Posterior cingulate gyrus (tissue), 11 donors: ENCODE results near the gene HERC2.
"Not testable (repeated sequence)": the region's sequence is repeated elsewhere in the genome, so short reads cannot be mapped to it uniquely, and the experiment has no call there.

ENCODE experiments used
- DNase-seq, 10 donors: peaks; one replicate each; pipeline versions ENCODE4 v3.0.0 to v3.0.0-alpha.2; 2020 to 2021; ENCODE audit warnings: mixed read lengths in 3 of 10
- intact Hi-C: fragments of 100-400 bp; cut with DNase I; formaldehyde crosslinking; loops from one replicate; pipeline ENCODE4 v1.15.1; 2023

Gene HERC2

DNA sequence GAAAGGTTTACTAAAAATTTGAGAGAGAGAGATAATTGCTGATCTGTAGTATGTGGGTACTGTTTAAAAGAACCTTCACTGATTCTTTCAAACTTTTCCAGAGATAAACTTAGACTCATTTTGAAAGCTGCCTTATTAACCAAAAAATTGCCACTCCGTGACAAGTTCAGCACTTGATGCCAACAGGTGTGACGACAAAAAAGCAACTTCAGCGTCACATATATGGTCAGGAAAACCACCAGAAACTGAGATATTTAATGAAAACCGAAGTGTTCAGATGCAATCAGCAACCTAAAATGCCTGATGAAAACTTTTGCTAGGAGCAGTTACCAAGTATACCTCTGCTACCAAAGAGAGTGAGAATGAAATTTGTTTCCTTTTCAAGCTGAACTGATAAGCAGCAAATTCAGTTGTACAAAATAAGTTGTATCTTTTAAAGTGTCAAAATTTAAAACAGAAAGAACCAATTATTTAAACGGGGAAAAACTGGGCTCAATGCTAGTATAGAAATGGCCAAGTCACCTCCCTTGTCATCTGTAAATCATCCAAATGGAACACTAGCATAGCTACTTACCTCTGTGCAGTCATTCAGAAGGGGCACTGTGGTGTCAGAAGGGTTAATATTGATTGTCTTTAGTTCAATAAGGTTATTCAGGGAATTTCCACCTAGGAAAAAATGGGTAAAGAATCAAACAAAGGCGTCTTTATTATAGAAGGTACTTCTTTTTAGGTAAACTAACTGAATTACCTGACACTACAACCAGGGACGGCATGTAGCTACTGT, 131.4 kb downstream of the HERC2 start:
- intact Hi-C loops = no loop called here
- no peak for DNase-seq

DNA sequence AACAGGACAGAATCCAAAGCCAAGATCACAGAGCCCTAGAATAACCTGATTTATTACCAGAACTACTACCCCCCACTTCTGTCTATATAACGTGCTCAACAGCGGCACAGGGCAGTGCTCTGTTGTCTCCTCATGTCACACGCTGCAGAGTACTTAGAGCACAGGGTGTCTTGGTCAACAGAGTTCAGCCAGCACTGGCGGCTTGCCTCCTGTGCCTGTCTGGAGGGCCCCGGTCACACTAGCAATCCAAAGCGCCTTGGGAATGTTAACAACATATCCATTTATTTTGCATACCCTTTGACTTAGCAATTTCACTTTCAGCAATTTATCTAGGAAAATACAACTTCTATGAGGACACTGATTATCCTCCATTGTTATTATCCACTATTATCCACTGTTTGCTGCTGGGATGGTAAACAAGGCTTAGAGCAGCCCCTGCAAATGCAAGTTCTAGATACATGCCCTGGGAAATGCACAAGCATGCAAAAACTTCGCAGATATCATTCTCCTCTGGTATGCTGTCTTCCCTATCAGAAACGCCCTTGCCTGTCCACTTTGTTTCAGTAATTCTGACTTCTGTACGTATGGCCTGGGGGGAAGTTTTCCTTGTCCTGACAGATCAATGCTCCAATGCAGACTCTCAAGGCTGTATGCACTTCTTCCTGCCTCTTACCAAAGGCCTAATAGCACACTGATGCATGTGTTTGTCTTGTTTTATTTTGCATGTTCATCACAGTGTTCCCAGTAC, 136.7 kb downstream of the HERC2 start:
- intact Hi-C loops = no loop called here
- peak in 2 of 10 donors; percentile 17 to 73 for DNase-seq

- intact Hi-C loops = no loop called here
These were observed 137.8 kb downstream of the HERC2 start for GRCh38 chr15:28184166-28184565.

DNA sequence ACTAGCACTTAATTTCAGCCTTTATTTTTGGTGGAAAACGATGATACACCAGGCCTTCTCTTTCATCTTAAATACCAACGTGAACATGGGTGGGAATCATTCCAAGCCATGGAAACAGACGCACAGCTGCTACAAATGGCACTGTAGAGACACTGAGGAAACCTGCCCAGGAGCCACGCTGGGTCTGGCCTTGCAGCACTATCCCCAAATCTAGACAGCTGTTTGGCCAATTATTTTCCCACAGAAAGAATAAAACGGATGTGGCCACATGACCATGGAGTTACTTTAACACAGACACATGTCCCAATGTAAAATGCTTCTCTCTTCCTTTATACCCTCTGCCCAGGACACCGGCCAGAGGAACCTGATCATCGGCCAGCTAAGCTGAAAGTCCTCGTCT, 139.2 kb downstream of the HERC2 start:
- DNase-seq = peak in 1 of 10 donors; percentile 41

More at GRCh38 chr15:28184166-28184565, 137.8 kb downstream of the HERC2 start:
- peak in 1 of 10 donors; percentile 59 for DNase-seq

GRCh38 chr15:28182216-28182615, 139.8 kb downstream of the HERC2 start:
- DNase-seq = peak in 1 of 10 donors; percentile 59
- intact Hi-C loops = no loop called here

More for the DNA sequence above, 139.2 kb downstream of the HERC2 start:
- intact Hi-C loops = no loop called here

DNA sequence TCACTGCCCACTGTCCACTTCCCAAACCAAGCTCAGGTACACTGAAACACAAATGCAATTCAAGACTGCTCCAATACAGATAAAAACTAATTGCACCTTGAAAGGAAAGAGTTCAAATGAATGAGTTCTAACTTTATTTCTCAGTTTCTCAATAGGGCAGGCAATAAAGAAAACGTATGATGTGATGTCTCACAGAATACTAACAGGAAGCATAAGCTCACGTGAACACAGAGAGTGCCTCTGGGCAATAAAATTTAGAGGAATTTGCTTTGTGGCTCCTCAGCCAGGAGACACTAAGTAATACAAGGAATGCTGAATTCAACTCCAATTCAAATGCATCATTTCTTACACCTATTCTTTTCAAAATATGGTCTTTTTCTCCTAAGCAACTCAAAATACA, 140.6 kb downstream of the HERC2 start:
- DNase-seq = no peak
- intact Hi-C loops = no loop called here

- no peak for DNase-seq
- intact Hi-C loops = no loop called here
These were observed 142.7 kb downstream of the HERC2 start for GRCh38 chr15:28179270-28179669.

- intact Hi-C loops = no loop called here
- peak in 1 of 10 donors; percentile 56 for DNase-seq
These were observed 143.3 kb downstream of the HERC2 start for GRCh38 chr15:28178727-28179126.

DNA sequence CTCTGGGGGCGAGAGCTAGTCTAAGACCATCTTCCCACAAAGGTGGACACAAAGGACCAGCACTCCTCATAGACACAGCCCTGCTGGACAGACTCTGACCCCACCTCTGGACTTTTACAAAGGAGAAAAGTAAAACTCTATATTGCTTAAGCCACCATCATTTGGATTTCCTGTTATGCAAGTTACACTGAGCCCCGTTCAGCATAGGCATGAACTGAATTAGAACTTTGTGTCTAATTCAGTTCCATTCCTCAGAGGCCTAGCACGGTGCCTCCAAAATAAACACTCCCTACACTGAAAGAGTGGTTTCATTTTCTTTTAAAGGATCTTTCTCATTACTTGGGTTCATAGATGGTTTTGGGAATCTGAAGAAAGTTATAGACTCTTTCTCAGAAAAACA, 143.7 kb downstream of the HERC2 start:
- intact Hi-C loops = no loop called here
- no peak for DNase-seq

- intact Hi-C loops = no loop called here
- DNase-seq = no peak
These were observed 152.6 kb downstream of the HERC2 start for GRCh38 chr15:28169366-28169765.

GRCh38 chr15:28168405-28169121, 153.4 kb downstream of the HERC2 start:
- peak in 5 of 10 donors; percentile 14 to 85 (median 34) for DNase-seq
- intact Hi-C loops = not testable (repeated sequence)

DNA sequence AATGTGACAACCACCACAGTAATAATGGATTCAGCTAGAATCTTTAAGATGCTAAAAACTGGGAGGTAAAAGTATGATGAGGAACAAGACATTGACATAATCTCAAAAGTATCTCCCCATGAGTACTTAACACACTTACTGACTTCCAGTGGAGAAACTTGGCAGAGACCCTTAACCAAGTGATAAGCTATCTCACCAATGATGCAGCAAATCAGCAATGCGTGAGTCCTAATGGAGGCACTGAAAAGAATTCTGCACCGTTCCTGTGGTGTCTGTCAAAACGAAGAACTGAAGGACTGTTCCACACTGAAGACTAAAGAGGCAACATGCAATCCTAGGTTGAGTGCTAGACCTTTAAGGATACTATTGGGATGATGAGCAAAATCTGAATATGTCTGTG, 154.9 kb downstream of the HERC2 start:
- intact Hi-C loops = no loop called here
- DNase-seq = no peak

GRCh38 chr15:28165791-28166190, 156.2 kb downstream of the HERC2 start:
- intact Hi-C loops = no loop called here

GRCh38 chr15:28164876-28165275, 157.1 kb downstream of the HERC2 start:
- intact Hi-C loops = no loop called here
- DNase-seq = no peak

More at GRCh38 chr15:28165791-28166190, 156.2 kb downstream of the HERC2 start:
- no peak for DNase-seq

DNA sequence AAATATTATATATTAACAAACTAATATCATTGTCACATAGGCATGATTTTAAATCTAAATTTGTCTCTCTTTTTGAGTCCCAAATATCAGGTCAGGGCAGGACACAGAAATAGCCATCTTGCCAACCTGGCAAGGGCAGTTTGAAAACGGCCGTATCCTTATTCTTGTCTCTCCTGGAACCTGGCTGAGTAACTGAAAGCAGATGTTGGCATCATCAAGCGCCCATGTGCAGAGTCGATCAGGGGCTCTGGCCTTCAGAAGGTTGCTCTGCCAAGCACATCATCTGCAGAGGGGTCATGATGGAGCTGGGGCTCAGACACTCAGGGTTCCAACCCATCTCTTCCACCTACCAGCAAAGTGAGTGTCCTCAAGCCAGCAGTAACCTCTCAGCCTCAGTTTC, 167.7 kb downstream of the HERC2 start:
- no peak for DNase-seq
- intact Hi-C loops = no loop called here

- intact Hi-C loops = no loop called here
These were observed 168.4 kb downstream of the HERC2 start for GRCh38 chr15:28153492-28154119.

GRCh38 chr15:28152538-28152923, 169.4 kb downstream of the HERC2 start:
- DNase-seq, intact Hi-C loops: not testable (repeated sequence)

More at GRCh38 chr15:28153492-28154119, 168.4 kb downstream of the HERC2 start:
- DNase-seq = no peak

DNA sequence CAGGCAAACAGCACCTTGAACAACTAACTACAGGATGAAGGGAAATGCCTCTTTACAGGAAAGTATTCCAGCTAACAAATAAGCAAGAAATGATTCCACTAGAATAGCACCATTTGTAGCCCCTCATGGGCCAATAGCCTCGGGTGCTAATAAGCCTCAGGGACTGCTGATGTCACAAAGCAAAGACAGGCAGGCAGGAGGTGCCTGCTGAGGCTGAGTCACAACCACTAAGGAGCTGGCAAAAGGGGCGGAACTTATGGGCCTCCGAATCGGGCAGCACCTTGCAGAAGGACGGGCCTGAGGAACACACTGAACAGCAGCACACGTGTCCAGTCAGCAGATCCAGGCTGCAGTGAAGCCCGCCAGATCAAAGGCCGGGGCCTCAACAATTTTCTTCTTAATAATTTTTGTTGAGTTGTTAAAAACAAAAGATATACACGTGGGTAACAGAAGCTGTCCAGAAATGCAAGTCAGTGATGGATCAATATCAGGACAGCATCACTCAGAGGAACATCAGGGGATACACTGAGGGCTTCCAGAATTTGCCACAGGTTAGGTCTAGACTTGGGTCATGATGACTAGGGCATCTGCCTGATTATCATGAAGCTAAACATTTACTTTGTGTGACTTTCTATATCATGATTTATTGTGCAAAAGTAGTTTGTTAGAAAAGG, 170.0 kb downstream of the HERC2 start:
- intact Hi-C loops, DNase-seq: not testable (repeated sequence)

- intact Hi-C loops = no loop called here
- DNase-seq = no peak
These were observed 174.2 kb downstream of the HERC2 start for GRCh38 chr15:28147801-28148200.

DNA sequence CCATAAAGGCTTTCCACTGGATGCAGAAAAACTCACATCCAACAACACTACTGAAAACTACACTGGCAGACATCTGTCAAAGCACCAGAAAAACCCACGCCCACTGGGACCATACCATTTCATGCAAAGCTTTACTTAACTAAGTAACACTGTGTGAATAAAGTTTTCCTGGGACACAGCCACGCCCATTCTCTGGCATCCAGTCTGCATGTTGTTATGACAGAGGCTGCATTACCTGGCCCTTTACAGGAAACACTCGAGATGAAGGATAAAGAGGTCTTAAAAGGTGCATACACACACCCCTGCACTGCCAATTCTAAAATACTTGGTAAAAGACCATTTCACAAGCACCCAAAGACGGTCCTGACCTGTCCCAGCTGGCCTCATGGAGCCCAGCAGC, 176.6 kb downstream of the HERC2 start:
- DNase-seq, intact Hi-C loops: not testable (repeated sequence)
